ENCODE measurements around the gene KRTAP10-7.

Gene KRTAP10-7

DNA sequence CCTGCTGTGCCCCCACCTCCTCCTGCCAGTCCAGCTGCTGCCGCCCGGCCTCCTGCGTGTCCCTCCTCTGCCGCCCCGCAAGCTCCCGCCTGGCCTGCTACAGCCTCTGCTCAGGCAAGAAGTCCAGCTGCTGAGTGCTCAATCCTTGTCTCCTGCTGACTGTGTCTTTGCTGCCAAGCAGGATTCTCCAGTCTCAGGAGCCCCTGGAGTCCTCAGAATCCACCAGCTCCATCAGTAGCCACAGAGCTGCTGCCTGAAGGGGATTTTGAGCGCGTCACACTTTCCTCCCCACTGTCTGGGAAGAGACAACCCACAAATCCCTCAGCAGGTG, 46.8 kb downstream of the KRTAP10-7 start:
- TF ChIP-seq, protein P1, sequence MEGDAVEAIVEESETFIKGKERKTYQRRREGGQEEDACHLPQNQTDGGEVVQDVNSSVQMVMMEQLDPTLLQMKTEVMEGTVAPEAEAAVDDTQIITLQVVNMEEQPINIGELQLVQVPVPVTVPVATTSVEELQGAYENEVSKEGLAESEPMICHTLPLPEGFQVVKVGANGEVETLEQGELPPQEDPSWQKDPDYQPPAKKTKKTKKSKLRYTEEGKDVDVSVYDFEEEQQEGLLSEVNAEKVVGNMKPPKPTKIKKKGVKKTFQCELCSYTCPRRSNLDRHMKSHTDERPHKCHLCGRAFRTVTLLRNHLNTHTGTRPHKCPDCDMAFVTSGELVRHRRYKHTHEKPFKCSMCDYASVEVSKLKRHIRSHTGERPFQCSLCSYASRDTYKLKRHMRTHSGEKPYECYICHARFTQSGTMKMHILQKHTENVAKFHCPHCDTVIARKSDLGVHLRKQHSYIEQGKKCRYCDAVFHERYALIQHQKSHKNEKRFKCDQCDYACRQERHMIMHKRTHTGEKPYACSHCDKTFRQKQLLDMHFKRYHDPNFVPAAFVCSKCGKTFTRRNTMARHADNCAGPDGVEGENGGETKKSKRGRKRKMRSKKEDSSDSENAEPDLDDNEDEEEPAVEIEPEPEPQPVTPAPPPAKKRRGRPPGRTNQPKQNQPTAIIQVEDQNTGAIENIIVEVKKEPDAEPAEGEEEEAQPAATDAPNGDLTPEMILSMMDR (IDR thresholded peaks at IDR 0.05; ENCODE audit: extremely low read depth, insufficient read depth, missing control alignments): no peak
- in situ Hi-C loops (cut with MboI; ENCODE audit: low pct_unique_long_range_greater_than_20kb, low sequenced_read_pairs, unreplicated experiment): no loop called here
- DNase-seq (ENCODE audit: low spot score): no peak

DNA sequence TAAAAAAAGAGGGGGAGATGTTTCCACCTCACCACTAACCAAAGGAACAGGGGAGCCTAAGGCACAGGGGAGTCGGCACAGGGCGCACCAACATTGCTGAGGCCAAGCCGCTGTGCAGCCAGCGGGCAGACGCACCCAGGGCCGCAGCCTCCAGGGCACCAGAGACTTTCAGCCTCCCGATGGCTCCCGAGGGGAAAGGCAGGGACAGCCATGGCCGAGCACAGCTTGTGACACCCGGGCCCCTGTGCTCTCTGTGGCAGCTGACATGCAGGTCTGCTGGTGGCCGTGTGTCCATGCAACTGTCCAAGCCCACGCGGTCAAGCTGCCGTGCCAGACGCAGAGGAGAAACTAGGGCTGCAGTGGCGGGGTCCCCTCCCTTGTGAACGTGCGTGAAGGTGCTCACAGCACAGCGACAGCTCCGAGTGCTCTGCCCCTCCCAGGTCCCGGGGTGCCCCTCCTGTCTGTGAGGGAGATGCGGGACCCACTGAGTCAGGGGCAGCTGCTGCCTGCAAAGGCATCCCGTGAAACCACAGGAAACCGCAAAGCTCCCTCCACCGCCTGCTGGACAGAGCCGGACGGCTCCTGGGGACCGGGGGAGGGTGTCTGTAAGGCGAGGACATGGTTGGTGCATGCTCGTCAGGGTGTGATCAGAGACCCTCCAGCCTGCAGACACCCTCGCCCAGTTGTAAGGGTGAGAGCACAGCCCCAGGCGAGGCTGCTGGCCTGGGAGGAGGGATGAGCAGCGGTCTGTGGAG, 48.3 kb downstream of the KRTAP10-7 start:
- TF ChIP-seq, protein P1 (IDR thresholded peaks at IDR 0.05; ENCODE audit: extremely low read depth, insufficient read depth, missing control alignments): no peak
- in situ Hi-C loops (cut with MboI; ENCODE audit: low pct_unique_long_range_greater_than_20kb, low sequenced_read_pairs, unreplicated experiment): no loop called here
- no peak for DNase-seq (ENCODE audit: low spot score)

DNA sequence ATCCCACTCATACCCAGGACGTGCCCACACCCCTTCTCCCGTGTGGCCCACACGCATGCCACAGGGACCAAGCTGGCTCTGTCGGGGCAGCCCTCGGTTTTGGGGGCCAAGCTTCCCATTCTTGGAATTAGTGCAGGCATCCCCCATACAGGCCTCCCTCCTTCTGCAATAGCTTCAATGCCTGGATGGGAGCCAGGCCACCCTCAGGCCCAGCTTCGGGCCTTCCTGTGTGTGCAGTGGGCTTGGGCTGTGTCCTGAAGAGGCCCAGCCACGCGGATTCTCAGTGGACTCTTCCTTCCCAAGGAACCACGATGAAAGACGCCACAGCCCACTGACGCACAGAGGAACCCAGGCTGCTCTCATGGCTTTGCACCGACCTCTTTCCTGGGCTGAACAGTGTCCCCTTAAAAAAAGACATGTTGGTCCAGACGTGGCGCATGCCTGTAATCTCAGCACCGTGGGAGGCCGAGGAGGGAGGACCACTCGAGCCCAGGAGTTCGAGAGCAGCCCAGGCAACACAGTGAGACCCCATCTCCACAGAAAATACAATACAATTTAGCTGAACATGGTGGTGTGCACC, 49.2 kb downstream of the KRTAP10-7 start:
- in situ Hi-C loops (cut with MboI; ENCODE audit: low pct_unique_long_range_greater_than_20kb, low sequenced_read_pairs, unreplicated experiment): no loop called here
- TF ChIP-seq, protein P1 (IDR thresholded peaks at IDR 0.05; ENCODE audit: extremely low read depth, insufficient read depth, missing control alignments): no peak
- no peak for DNase-seq (ENCODE audit: low spot score)

DNA sequence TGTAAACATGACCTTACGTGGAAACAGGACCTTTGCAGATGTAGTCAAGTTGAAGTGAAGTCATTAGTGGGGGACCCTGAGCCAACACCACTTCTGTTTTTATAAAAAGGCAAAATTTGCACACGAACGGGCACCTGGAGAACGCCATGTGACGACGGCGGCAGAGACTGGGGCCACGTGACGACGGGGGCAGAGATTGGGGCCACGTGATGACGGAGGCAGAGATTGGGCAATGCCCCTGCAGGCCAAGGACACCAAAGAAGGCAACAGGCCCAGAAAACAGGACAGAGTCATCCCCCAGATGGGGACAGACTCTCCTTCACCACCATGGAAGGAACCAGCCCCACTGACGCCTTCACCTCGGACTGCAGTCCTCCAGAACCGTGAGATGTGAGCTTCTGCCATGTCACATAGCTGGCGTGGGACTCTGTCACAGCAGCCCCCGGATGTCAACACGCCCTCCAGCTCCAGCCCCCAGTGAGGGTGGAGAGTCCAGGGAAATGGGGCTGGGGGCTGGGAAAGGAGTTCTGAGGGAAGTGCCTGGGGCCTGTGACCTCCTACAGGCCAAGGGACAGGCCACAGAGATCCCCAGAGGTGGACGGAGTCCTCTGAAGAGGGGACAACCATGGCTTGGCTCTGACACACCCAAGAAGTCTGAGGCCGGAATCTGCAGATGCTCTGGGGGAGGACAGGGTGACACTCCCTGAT, 50.0 kb downstream of the KRTAP10-7 start:
- TF ChIP-seq, protein P1 (IDR thresholded peaks at IDR 0.05; ENCODE audit: extremely low read depth, insufficient read depth, missing control alignments): no peak
- DNase-seq (ENCODE audit: low spot score): no peak

DNA sequence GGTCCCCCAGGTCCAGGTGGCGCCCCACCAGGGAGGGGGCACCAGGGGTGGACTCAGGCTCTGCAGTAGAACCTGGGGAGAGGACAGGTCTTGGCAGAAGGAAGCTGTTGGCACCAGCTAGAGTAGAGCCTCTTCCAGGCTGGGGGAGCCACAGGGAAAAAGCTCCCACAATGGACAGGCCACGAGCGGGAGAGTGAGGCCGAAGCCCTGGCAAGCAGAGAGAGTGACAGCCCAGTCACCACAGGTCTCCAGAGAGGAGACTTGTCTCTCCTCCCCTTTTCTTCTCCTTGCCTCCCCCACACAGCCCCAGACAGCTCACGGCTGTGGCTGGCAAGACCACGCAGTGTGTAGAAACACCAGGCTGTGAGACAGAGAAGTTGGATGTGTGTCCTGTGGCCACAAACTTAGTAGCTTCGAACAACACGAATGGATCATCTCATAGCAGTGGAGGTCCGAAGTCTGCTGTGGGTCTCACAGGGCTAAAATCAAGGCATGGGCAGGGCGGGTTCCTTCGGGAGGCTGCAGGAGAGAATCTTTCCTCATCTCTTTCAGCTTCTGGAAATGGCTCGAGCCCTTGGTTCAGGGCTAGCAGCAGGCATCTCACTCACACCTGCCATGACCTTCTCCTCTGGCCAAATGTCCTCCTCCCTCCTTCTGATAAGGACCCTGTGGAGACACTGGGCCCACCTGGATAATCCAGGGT, 50.7 kb downstream of the KRTAP10-7 start:
- TF ChIP-seq, protein P1 (IDR thresholded peaks at IDR 0.05; ENCODE audit: extremely low read depth, insufficient read depth, missing control alignments): no peak
- in situ Hi-C loops (cut with MboI; ENCODE audit: low pct_unique_long_range_greater_than_20kb, low sequenced_read_pairs, unreplicated experiment): no loop called here
- DNase-seq (ENCODE audit: low spot score): no peak

More for the DNA sequence above, 50.0 kb downstream of the KRTAP10-7 start:
- in situ Hi-C loops (cut with MboI; ENCODE audit: low pct_unique_long_range_greater_than_20kb, low sequenced_read_pairs, unreplicated experiment): no loop called here
